OCI-M2 (cell line): Measurements from ENCODE around the gene IFI30.

Experiments used
- DNase-seq: peaks from one replicate; lab custom pipeline; 2025; ENCODE audit not compliant: unreplicated experiment; lab: John Stamatoyannopoulos, UW

IFI30 gene

GRCh38 chr19:18173572-18174288 is at the start of gene IFI30:
IFI30 (plus strand) TSS chr19:18173813; CDS start chr19:18173842, 29 bp downstream.
- DNase-seq = no peak

DNA sequence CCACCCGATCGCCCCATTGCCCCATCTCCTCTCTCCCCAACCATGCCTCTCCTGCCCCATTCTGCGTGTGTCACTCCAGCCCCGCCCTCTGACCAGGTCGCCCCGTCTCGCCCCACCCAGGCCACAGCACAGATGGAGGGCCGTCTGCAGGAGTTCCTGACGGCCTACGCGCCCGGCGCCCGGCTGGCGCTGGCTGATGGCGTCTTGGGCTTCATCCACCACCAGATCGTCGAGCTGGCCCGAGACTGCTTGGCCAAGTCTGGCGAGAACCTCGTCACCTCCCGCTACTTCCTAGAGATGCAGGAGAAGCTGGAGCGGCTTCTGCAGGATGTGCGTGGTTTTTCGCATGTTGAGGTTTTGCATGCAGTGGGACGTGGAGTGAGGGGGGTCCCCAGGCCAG is 49.8 kb upstream of the IFI30 start:
- no peak for DNase-seq

GRCh38 chr19:18126097-18126496 is 47.5 kb upstream of the IFI30 start:
- DNase-seq = no peak

DNA sequence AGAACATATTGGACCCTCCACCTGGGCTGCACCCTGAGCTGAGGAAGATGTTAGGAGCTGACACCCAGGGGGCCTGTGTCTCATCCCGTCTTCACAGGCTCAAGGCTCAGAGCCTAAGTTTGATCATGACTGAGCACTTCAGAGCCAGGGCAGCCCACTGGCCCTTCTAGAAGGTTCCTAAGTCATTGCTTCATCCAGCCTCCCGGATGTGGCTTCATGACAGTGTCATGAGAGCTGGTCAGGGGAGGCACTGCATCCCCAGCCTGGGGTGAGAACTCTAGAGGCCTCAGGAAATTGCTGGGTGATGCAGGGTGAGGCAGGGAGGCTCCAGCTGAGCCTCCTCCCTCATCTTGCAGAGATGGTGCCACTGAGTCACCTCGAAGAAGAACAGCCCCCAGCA is 45.6 kb upstream of the IFI30 start:
- DNase-seq = no peak

GRCh38 chr19:18128805-18129204 is 44.8 kb upstream of the IFI30 start:
- DNase-seq = no peak

DNA sequence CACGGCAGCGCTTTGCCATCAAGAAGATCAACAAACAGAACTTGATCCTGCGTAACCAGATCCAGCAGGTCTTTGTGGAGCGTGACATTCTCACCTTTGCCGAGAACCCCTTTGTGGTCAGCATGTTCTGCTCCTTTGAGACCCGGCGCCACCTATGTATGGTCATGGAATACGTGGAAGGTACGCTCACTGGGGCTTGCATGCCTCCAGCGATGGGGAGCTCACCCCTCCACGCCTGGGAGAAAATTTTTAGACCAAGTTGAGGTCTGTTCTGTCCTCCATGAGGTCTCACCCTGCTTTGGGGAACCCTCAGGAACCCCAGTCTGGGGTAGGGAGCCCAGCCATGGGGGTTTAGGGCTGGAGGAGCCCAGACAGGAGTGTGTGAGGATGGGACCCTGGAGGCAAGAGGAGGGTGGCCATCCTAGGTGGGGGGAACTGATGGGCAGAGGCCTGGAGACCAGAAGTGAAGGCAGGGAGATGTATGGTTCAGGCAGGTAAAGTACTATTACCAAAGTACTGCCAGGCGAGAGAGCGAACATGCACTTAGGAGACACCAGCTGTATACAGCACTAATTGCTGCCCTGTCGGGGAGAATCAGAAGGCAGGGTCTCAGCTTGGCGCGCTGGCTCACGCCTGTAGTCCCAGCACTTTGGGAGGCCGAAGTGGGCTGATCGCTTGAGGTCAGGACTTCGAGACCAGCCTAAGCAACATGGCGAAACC is 42.9 kb upstream of the IFI30 start:
- DNase-seq = no peak

DNA sequence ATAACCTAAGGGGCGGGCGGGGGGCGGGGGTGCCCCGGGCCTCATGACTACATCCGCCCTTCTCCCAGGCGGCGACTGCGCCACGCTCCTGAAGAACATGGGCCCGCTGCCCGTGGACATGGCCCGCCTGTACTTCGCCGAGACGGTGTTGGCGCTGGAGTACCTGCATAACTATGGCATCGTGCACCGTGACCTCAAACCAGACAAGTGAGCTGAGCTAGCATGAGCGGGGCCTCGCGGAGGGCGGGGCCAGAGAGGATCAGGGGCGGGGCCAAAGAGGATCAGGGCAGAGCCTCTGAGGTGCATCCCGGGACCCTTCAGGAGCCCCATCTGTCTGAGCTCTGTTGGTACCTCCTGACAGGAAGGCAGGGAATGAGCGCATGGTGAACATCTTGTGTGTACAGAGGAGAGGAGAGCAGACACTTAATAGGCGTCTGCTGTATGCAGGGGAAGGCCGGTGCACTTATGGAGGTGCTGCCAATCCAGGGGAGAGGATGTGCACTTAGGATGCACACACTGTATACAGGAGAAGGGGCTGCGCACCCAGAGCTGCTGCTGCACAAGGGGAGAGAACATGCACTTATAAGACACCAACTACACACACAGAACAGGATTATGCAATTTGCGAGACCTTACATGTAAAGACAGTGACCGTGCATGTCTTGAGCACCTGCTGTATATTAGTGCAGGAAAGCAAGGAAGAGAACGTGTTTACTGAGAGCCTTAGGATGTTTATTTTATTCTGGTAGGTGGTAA is 41.6 kb upstream of the IFI30 start:
- no peak for DNase-seq

GRCh38 chr19:18135712-18136584 is 37.7 kb upstream of the IFI30 start:
- DNase-seq = no peak

DNA sequence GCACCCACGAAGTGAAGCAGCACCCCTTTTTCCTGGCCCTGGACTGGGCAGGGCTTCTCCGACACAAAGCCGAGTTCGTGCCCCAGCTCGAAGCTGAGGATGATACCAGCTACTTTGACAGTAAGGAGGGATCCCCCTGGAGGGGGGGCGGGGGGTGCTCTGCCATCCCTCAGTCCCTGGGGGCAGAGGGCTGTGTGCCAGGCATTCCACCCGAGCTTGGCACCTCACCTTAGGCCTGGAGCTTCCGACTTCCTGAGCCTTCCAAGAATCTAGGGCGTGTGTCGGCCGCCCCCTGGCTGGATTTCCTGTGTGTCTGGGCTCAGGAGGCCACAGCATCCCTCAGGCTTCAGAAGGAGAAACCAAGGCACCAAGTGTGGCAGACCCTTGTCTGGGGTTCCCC is 36.4 kb upstream of the IFI30 start:
- DNase-seq = no peak

DNA sequence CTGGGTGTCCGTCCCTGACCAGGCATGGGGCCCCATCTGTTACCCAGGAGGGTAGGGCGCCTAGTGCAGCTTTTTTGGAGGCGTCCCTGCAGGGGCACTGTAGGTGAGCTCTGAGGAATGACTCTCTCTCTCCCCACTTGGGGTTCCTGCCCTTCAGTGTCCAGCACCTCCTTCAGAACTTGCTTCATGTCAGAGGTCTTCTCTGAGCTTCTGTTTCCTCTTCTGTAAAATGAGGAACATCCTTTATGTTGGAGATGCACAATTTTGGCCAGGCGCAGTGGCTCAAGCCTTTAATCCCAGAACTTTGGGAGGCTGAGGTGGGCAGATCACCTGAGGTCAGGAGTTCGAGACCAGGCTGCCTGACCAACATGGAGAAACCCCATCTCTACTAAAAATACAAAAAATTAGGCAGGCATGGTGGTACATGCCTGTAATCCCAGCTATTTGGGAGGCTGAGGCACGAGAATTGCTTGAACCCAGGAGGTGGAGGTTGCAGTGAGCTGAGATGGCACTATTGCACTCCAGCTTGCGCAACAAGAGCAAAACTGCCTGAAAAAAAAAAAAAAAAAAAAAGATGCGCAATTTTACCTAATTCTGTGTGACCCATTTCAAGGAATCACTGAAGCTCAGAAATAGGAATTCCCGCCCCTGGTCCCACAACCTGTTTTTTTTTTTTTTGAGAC is 35.8 kb upstream of the IFI30 start:
- no peak for DNase-seq

DNA sequence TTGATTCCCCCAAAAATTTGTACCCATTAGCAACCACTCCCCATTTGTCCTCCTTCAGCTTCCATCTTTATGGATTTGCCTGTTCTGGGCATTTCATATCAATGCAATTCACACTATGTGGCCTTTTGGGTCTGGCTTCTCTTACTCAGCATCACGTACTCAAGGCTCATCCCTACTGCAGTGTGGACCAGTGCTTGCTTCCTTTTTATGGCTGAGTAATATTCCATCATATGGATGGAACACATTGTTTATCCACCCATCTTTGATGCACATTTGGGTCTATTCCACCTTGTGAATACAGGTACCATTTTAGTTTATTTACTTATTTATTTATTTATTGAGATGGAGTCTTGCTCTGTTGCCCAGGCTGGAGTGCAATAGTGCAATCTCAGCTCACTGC is 33.1 kb upstream of the IFI30 start:
- DNase-seq = no peak

- no peak for DNase-seq
Measured at GRCh38 chr19:18141031-18141430, 32.6 kb upstream of the IFI30 start.

DNA sequence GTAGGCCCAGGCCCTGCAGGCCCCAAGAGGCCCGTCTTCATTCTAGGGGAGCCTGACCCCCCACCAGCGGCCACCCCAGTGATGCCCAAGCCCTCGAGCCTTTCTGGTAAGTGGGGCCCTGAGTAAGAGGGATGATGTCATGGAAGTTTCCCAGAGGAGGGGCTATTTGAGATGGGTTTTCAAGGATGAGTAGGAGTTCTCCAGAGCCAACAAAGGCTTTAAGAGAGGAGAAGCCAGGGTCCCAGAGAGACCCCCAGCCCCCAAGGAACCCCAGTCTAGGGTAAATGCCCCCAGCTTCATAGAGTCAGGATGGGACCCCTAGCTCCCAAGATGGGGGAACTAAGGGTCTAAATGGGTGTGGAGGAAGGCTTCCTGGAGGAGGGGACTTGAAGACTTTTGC is 29.7 kb upstream of the IFI30 start:
- no peak for DNase-seq

DNA sequence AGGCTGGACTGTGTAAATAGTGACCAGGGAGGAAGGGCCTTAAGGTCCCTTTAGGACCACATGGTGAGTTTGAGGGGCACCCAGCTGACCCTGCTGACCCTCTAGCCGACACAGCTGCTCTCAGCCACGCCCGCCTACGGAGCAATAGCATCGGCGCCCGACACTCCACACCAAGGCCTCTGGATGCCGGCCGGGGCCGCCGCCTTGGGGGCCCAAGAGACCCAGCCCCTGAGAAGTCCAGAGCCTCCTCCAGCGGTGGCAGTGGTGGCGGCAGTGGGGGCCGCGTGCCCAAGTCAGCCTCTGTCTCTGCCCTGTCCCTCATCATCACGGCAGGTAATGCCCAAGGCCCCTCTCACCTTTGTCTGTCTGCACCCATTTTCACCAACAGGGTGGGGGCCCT is 29.3 kb upstream of the IFI30 start:
- no peak for DNase-seq

- DNase-seq = no peak
Measured at GRCh38 chr19:18144906-18145305, 28.7 kb upstream of the IFI30 start.

DNA sequence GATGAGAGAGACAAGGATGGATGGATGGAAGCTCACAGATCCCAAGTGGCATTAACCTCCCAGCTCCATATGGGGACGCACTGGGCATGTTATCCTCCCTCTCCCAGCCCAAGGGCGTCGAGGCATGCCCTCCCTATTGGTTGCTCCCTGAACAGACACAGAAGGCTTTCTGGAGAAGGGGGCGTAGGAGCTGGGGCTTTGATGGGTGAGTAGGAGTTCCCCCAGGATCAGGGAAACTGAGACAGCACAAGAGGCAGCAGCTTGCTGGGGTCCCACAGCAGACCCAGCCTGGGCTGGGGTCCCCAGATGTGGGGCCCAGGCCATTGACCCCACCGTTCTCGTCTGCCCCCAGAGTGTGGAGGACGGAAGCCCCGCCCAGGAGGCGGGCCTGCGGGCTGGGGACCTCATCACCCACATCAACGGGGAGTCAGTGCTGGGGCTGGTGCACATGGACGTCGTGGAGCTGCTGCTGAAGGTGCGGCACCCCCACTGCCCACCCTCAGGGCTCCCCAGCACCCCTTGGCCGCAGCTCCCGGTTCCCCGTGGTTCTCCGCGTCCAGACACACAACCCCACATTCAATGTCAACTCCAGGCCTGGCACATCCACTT is 28.1 kb upstream of the IFI30 start:
- no peak for DNase-seq

GRCh38 chr19:18147396-18147795 is 26.2 kb upstream of the IFI30 start:
- no peak for DNase-seq

- DNase-seq = no peak
Measured at GRCh38 chr19:18149596-18149975, 24.0 kb upstream of the IFI30 start.

DNA sequence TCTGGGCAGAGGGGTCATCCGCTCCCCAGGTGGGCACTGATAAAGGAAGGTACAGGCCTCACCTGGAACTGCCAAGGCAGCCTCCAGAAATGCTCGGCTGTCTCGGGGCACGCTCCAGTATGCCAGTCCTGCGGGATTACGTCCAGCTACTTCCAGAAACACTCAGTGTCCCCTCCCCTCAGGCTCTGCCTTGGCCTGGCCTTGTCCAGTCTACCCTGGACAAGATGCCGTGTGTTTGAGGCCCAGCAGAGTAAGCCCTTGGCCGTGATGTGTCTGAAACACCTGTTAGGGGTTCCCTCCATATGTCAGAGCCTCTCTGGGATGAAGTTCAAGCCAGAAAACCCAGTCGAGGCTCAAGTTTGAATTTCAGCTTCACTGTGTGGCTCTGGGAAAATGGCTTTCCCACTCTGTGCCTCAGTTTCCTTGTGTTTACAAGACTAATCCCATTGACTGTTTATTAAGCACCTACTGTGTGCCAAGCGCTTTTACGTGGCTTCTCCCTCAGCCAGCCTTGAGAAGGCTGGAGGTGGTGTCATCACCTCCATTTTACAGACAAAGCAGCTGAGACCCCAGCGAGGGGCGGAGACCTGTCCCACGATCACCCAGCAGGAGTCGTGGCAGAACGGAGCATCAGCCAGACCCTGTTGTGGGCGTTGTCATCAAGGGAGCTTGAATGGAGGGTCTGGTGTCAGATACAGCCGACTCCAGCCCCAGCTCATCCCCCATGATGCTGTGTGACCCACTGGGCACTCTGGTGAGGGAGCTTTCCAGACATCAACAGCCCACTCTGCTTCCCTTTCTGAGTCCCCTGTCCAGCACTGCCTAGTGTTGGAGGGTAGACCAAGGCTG is 22.6 kb upstream of the IFI30 start:
- DNase-seq = no peak
